HepG2 (cell line): Measurements from ENCODE around the gene NUAK2. TPM values are rescaled to one million over a fixed set of nuclear protein-coding genes. Genes with fewer than 3 reads are reported as not detected.

ENCODE experiments used
- AKAP8 ChIP-seq: sonication (generic); formaldehyde crosslinking; IDR thresholded peaks from 2 replicates; pipeline ENCODE4 v1.5.1; 2020; ENCODE audit warnings: mild to moderate bottlenecking, missing genetic modification reagents
- ARNT2 ChIP-seq: sonication (generic); formaldehyde crosslinking; IDR thresholded peaks from 2 replicates; pipeline ENCODE4 v1.8.0; 2022; ENCODE audit warnings: mild to moderate bottlenecking, low read depth, missing genetic modification reagents, moderate library complexity
- HMG20A ChIP-seq: IDR thresholded peaks from 2 replicates; pipeline ENCODE4 v1.6.1; 2016; ENCODE audit warnings: borderline replicate concordance
- KDM6A ChIP-seq: IDR thresholded peaks from 2 replicates; pipeline ENCODE4 v1.6.1; 2016; ENCODE audit warnings: low read depth
- KLF16 ChIP-seq, 2 experiments: sonication (generic) in 1 of 2; formaldehyde crosslinking in 1 of 2; IDR thresholded peaks; 2 replicates each; pipeline versions ENCODE4 v1.6.1 to v1.8.0; 2016 to 2023; ENCODE audit warnings: missing genetic modification reagents in 2 of 2, missing compliant biosample characterization in 1 of 2
- MYC ChIP-seq: sonication (generic); formaldehyde crosslinking; IDR thresholded peaks from 2 replicates; pipeline ENCODE4 v1.9.0; 2021; ENCODE audit warnings: missing genetic modification reagents, borderline replicate concordance
- SMARCC2 ChIP-seq: fragments of 450-650 bp; IDR thresholded peaks from 2 replicates; pipeline ENCODE4 v1.6.1; 2017; ENCODE audit warnings: antibody characterized with exemption, mild to moderate bottlenecking
- SP4 ChIP-seq: sonication (generic); formaldehyde crosslinking; IDR thresholded peaks from 2 replicates; pipeline ENCODE4 v1.8.1; 2023; ENCODE audit warnings: mild to moderate bottlenecking, missing genetic modification reagents
- THAP11 ChIP-seq: IDR thresholded peaks from 2 replicates; pipeline ENCODE4 v1.6.1; 2016; ENCODE audit warnings: missing biosample characterization, missing genetic modification reagents
- ZNF251 ChIP-seq: sonication (generic); formaldehyde crosslinking; IDR thresholded peaks from 2 replicates; pipeline ENCODE4 v1.9.0; 2021; ENCODE audit warnings: mild to moderate bottlenecking, missing genetic modification reagents
- ZNF30 ChIP-seq: sonication (generic); formaldehyde crosslinking; IDR thresholded peaks from 2 replicates; pipeline ENCODE4 v1.5.0; 2020; ENCODE audit warnings: mild to moderate bottlenecking, missing genetic modification reagents
- ZNF713 ChIP-seq: sonication (generic); formaldehyde crosslinking; IDR thresholded peaks from 2 replicates; pipeline ENCODE4 v1.4.0; 2020; ENCODE audit warnings: mild to moderate bottlenecking, missing genetic modification reagents
- ZNF720 ChIP-seq: sonication (generic); formaldehyde crosslinking; IDR thresholded peaks from 2 replicates; pipeline ENCODE4 v1.4.0; 2020; ENCODE audit warnings: missing genetic modification reagents
- polyA plus RNA-seq, 8 experiments: library from polyadenylated mRNA; depleted of rRNA in 3 of 8; stranded (reverse) in 7 of 8; unstranded in 1 of 8; fragments of >200 nt; fragmentation: Illumina TruSeq in 4 of 8; extraction: Trizol in 4 of 8; gene quantifications; 2 replicates each; pipeline versions ENCODE4 v1.2.1 to v1.2.3, GENCODE V29; 2011 to 2016; ENCODE audit warnings: low read depth in 4 of 8, missing spikeins in 1 of 8, mixed read lengths in 1 of 8; ENCODE audit not compliant: insufficient read depth in 1 of 8
- total RNA-seq, 5 experiments: library from RNA; depleted of rRNA; stranded (reverse); fragments of >200 nt; fragmentation: Illumina TruSeq; extraction: Trizol; gene quantifications; 2 replicates each; pipeline ENCODE4 v1.2.3, GENCODE V29; 2016; ENCODE audit warnings: low read depth in 1 of 5
- TF ChIP-seq, protein P1 (sequence below): sonication (generic); formaldehyde crosslinking; IDR thresholded peaks from 2 replicates; pipeline ENCODE4 v1.4.0; 2020; ENCODE audit warnings: missing genetic modification reagents, borderline replicate concordance
- TF ChIP-seq, protein P2 (sequence below): sonication (generic); formaldehyde crosslinking; IDR thresholded peaks from 2 replicates; pipeline ENCODE4 v1.4.0; 2020; ENCODE audit warnings: mild to moderate bottlenecking, missing genetic modification reagents
- TF ChIP-seq, protein P3 (sequence below): sonication (generic); formaldehyde crosslinking; IDR thresholded peaks from 2 replicates; pipeline ENCODE4 v1.4.0; 2020; ENCODE audit warnings: missing genetic modification reagents
- TF ChIP-seq, protein P4 (sequence below): sonication (generic); formaldehyde crosslinking; IDR thresholded peaks from 2 replicates; pipeline ENCODE4 v1.4.0; 2020; ENCODE audit warnings: missing genetic modification reagents, borderline replicate concordance

NUAK2 gene
- total and polyA plus RNA-seq, 2 of the 13 experiments (the other 11 are each of a cell fraction or from before 2014, with no cell fraction given) = 0.75 to 1.1 TPM

DNA sequence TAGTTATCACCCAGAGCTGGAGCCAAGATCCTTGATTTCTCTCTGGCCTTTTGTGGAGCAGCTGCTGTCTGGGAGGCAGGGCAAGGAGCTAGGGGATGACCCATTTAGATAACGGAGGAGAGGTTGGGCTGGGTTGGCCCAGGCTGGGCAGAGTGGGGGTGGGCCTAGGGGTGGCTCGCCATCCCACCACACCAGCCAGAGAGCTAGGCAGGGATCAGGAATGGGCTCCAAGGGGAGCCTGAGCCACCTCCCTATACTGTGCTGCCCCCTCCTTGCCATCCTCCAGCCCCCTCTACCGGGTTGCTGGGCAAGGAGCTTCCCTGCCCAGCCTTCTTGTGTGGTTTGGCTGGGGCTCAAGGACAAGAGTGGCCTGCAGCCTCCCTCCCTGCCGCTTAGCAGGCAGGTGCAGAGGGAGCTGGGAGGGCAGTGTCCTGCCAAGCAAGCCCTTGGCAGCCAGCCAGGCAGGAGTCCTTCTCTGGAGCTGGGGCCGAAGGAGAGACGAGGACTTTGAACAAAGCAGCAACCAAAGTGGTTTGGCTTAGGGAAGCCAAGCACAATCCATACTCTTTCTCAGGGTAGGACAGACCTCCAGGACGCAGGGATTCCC lies 4.1 kb downstream of the NUAK2 start (continued):
- TF ChIP-seq, protein P1, sequence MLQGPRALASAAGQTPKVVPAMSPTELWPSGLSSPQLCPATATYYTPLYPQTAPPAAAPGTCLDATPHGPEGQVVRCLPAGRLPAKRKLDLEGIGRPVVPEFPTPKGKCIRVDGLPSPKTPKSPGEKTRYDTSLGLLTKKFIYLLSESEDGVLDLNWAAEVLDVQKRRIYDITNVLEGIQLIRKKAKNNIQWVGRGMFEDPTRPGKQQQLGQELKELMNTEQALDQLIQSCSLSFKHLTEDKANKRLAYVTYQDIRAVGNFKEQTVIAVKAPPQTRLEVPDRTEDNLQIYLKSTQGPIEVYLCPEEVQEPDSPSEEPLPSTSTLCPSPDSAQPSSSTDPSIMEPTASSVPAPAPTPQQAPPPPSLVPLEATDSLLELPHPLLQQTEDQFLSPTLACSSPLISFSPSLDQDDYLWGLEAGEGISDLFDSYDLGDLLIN = no peak
- TF ChIP-seq, protein P2, sequence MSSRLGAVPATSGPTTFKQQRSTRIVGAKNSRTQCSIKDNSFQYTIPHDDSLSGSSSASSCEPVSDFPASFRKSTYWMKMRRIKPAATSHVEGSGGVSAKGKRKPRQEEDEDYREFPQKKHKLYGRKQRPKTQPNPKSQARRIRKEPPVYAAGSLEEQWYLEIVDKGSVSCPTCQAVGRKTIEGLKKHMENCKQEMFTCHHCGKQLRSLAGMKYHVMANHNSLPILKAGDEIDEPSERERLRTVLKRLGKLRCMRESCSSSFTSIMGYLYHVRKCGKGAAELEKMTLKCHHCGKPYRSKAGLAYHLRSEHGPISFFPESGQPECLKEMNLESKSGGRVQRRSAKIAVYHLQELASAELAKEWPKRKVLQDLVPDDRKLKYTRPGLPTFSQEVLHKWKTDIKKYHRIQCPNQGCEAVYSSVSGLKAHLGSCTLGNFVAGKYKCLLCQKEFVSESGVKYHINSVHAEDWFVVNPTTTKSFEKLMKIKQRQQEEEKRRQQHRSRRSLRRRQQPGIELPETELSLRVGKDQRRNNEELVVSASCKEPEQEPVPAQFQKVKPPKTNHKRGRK (CRISPR knock-in tag) = no peak
- no peak for TF ChIP-seq ARNT2
- no peak for TF ChIP-seq ZNF30 (CRISPR knock-in tag)
- peak; percentile 34; the same call in 1 of the 2 replicates for TF ChIP-seq SP4 (CRISPR knock-in tag)
- TF ChIP-seq KLF16 (CRISPR knock-in tag; IDR thresholded peaks at IDR 0.05) = no peak
- TF ChIP-seq ZNF251 (CRISPR knock-in tag) = no peak
- peak; percentile 39; the same call in 1 of the 2 replicates for TF ChIP-seq THAP11 (CRISPR knock-in tag)
- TF ChIP-seq ZNF713 (CRISPR knock-in tag) = no peak
- TF ChIP-seq ZNF720 = no peak
- TF ChIP-seq, protein P3, sequence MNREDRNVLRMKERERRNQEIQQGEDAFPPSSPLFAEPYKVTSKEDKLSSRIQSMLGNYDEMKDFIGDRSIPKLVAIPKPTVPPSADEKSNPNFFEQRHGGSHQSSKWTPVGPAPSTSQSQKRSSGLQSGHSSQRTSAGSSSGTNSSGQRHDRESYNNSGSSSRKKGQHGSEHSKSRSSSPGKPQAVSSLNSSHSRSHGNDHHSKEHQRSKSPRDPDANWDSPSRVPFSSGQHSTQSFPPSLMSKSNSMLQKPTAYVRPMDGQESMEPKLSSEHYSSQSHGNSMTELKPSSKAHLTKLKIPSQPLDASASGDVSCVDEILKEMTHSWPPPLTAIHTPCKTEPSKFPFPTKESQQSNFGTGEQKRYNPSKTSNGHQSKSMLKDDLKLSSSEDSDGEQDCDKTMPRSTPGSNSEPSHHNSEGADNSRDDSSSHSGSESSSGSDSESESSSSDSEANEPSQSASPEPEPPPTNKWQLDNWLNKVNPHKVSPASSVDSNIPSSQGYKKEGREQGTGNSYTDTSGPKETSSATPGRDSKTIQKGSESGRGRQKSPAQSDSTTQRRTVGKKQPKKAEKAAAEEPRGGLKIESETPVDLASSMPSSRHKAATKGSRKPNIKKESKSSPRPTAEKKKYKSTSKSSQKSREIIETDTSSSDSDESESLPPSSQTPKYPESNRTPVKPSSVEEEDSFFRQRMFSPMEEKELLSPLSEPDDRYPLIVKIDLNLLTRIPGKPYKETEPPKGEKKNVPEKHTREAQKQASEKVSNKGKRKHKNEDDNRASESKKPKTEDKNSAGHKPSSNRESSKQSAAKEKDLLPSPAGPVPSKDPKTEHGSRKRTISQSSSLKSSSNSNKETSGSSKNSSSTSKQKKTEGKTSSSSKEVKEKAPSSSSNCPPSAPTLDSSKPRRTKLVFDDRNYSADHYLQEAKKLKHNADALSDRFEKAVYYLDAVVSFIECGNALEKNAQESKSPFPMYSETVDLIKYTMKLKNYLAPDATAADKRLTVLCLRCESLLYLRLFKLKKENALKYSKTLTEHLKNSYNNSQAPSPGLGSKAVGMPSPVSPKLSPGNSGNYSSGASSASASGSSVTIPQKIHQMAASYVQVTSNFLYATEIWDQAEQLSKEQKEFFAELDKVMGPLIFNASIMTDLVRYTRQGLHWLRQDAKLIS (CRISPR knock-in tag) = no peak
- no peak for TF ChIP-seq SMARCC2
- TF ChIP-seq HMG20A (CRISPR knock-in tag) = peak; percentile 41; the same call in 1 of the 2 replicates
- TF ChIP-seq, protein P4, sequence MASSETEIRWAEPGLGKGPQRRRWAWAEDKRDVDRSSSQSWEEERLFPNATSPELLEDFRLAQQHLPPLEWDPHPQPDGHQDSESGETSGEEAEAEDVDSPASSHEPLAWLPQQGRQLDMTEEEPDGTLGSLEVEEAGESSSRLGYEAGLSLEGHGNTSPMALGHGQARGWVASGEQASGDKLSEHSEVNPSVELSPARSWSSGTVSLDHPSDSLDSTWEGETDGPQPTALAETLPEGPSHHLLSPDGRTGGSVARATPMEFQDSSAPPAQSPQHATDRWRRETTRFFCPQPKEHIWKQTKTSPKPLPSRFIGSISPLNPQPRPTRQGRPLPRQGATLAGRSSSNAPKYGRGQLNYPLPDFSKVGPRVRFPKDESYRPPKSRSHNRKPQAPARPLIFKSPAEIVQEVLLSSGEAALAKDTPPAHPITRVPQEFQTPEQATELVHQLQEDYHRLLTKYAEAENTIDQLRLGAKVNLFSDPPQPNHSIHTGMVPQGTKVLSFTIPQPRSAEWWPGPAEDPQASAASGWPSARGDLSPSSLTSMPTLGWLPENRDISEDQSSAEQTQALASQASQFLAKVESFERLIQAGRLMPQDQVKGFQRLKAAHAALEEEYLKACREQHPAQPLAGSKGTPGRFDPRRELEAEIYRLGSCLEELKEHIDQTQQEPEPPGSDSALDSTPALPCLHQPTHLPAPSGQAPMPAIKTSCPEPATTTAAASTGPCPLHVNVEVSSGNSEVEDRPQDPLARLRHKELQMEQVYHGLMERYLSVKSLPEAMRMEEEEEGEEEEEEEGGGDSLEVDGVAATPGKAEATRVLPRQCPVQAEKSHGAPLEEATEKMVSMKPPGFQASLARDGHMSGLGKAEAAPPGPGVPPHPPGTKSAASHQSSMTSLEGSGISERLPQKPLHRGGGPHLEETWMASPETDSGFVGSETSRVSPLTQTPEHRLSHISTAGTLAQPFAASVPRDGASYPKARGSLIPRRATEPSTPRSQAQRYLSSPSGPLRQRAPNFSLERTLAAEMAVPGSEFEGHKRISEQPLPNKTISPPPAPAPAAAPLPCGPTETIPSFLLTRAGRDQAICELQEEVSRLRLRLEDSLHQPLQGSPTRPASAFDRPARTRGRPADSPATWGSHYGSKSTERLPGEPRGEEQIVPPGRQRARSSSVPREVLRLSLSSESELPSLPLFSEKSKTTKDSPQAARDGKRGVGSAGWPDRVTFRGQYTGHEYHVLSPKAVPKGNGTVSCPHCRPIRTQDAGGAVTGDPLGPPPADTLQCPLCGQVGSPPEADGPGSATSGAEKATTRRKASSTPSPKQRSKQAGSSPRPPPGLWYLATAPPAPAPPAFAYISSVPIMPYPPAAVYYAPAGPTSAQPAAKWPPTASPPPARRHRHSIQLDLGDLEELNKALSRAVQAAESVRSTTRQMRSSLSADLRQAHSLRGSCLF (CRISPR knock-in tag) = no peak
- TF ChIP-seq KDM6A (CRISPR knock-in tag) = peak; percentile 61
- no peak for TF ChIP-seq AKAP8 (CRISPR knock-in tag)
- TF ChIP-seq MYC (CRISPR knock-in tag) = no peak
